CD14-positive monocyte (primary cell): ENCODE results near the gene OR2T4. TPM values are rescaled to one million over a fixed set of nuclear protein-coding genes. Genes with fewer than 3 reads are reported as not detected.
A peak's percentile ranks its signal among the peaks of the same experiment; 100 is the strongest.

Source experiments
- DNase-seq, 3 donors: peaks; one replicate each; pipeline ENCODE4 v3.0.0-alpha.2; 2011 to 2022
- H2AFZ ChIP-seq: 2 replicates; pipeline ENCODE4 v1.6.0; 2012; ENCODE audit warnings: mild to moderate bottlenecking, low read depth, low read length, inconsistent platforms; ENCODE audit not compliant: insufficient read depth, poor library complexity, severe bottlenecking
- H3K27ac ChIP-seq, 2 donors: 1 replicate in 1 of 2; 2 replicates in 1 of 2; pipeline ENCODE4 v1.5.1; 2012 to 2013; ENCODE audit warnings: low read length in 2 of 2, control low read depth in 1 of 2, inconsistent platforms in 1 of 2, low read depth in 1 of 2, mild to moderate bottlenecking in 1 of 2
- H3K27me3 ChIP-seq, 2 donors: one replicate each; pipeline versions ENCODE4 v1.6.0 to v1.6.1; 2011 to 2013; ENCODE audit warnings: low read length in 2 of 2; ENCODE audit not compliant: control insufficient read depth in 2 of 2, insufficient read depth in 2 of 2
- H3K36me3 ChIP-seq, 2 donors: replicated peaks in 1 of 2; 1 replicate in 1 of 2; 2 replicates in 1 of 2; pipeline versions ENCODE4 v1.5.1 to v1.6.1; 2012 to 2013; ENCODE audit warnings: low read length in 2 of 2, control low read depth in 1 of 2, inconsistent platforms in 1 of 2, mild to moderate bottlenecking in 1 of 2; ENCODE audit not compliant: insufficient read depth in 2 of 2, control insufficient read depth in 1 of 2
- H3K4me1 ChIP-seq, 2 donors: 1 replicate in 1 of 2; 2 replicates in 1 of 2; pipeline versions ENCODE4 v1.5.1 to v1.6.1; 2012 to 2013; ENCODE audit warnings: low read length in 2 of 2, control low read depth in 1 of 2, inconsistent platforms in 1 of 2, mild to moderate bottlenecking in 1 of 2, moderate library complexity in 1 of 2; ENCODE audit not compliant: insufficient read depth in 2 of 2, control insufficient read depth in 1 of 2
- H3K4me2 ChIP-seq: replicated peaks from 2 replicates; pipeline ENCODE3; 2012; ENCODE audit warnings: low read length, moderate library complexity, mild to moderate bottlenecking; ENCODE audit not compliant: poor library complexity, severe bottlenecking; ENCODE audit errors: extremely low read depth
- H3K4me3 ChIP-seq, 3 experiments: fragments of 200-600 bp in 1 of 3; sonication (generic) in 1 of 3; replicated peaks in 1 of 3; 1 replicate in 2 of 3; 2 replicates in 1 of 3; pipeline ENCODE4 v1.5.1; 2011 to 2013; ENCODE audit warnings: low read length in 3 of 3, mild to moderate bottlenecking in 3 of 3, control low read depth in 2 of 3, low read depth in 2 of 3, inconsistent platforms in 1 of 3, moderate library complexity in 1 of 3
- H3K79me2 ChIP-seq: 2 replicates; pipeline ENCODE4 v1.6.0; 2012; ENCODE audit warnings: mild to moderate bottlenecking, control low read depth, inconsistent platforms, low read length, moderate library complexity; ENCODE audit not compliant: insufficient read depth
- H3K9ac ChIP-seq: 2 replicates; pipeline ENCODE4 v1.6.0; 2017; ENCODE audit warnings: low read length, mild to moderate bottlenecking; ENCODE audit not compliant: insufficient read depth, poor library complexity, severe bottlenecking
- H3K9me3 ChIP-seq, 2 donors: replicated peaks in 1 of 2; 1 replicate in 1 of 2; 2 replicates in 1 of 2; pipeline versions ENCODE4 v1.5.1 to v1.6.1; 2012 to 2013; ENCODE audit warnings: low read length in 2 of 2, control low read depth in 1 of 2; ENCODE audit not compliant: control insufficient read depth in 1 of 2, insufficient read depth in 1 of 2
- H4K20me1 ChIP-seq: 2 replicates; pipeline ENCODE4 v1.6.0; 2012; ENCODE audit warnings: mild to moderate bottlenecking, low read length, control low read depth, moderate library complexity; ENCODE audit not compliant: insufficient read depth
- H3K27ac Mint-ChIP-seq, 7 donors: one replicate each; pipeline ENCODE4 v1.8.0; 2020; ENCODE audit warnings: mild to moderate bottlenecking in 7 of 7, mixed read lengths in 7 of 7, moderate library complexity in 6 of 7, inconsistent platforms in 2 of 7
- H3K27me3 Mint-ChIP-seq, 3 donors: one replicate each; pipeline ENCODE4 v1.8.0; 2021 to 2022; ENCODE audit warnings: low read depth in 3 of 3, mild to moderate bottlenecking in 3 of 3, mixed read lengths in 3 of 3, moderate library complexity in 3 of 3, inconsistent platforms in 1 of 3
- H3K36me3 Mint-ChIP-seq, 2 donors: one replicate each; pipeline ENCODE4 v1.8.0; 2020; ENCODE audit warnings: mixed read lengths in 2 of 2, inconsistent platforms in 1 of 2, mild to moderate bottlenecking in 1 of 2
- H3K4me1 Mint-ChIP-seq: one replicate; pipeline ENCODE4 v1.8.0; 2020; ENCODE audit warnings: mild to moderate bottlenecking, mixed read lengths
- H3K4me3 Mint-ChIP-seq, 2 donors: one replicate each; pipeline ENCODE4 v1.8.0; 2020; ENCODE audit warnings: mild to moderate bottlenecking in 2 of 2, mixed read lengths in 2 of 2, moderate library complexity in 1 of 2
- H3K9me3 Mint-ChIP-seq, 7 donors: one replicate each; pipeline ENCODE4 v1.8.0; 2020 to 2022; ENCODE audit warnings: mixed read lengths in 7 of 7, mild to moderate bottlenecking in 6 of 7, moderate library complexity in 6 of 7, inconsistent platforms in 2 of 7
- WGBS: methylation state at CpG from one replicate; pipeline ENCODE4 v1.1.5; 2013; ENCODE audit warnings: missing lambda C conversion rate; ENCODE audit not compliant: insufficient coverage; 5-methylcytosine and 5-hydroxymethylcytosine counted together
- intact Hi-C, 2 donors: fragments of 100-400 bp; cut with micrococcal nuclease; formaldehyde crosslinking; loops; one replicate each; pipeline versions ENCODE4 v1.15.0 to v1.15.1; 2023
- polyA plus RNA-seq, 3 donors: library from polyadenylated mRNA; depleted of rRNA in 1 of 3; unstranded in 2 of 3; stranded (reverse) in 1 of 3; fragments of 300-500 nt in 2 of 3; fragments of >200 nt in 1 of 3; fragmentation: Illumina TruSeq in 2 of 3; gene quantifications; 1 replicate in 2 of 3; 2 replicates in 1 of 3; pipeline ENCODE4 v1.2.3, GENCODE V29; 2012 to 2021
- TF ChIP-seq, protein P1 (sequence below): fragments of 200-600 bp; IDR thresholded peaks from one replicate; pipeline ENCODE4 v1.8.0; 2022; ENCODE audit warnings: antibody characterized with exemption, mild to moderate bottlenecking

The OR2T4 gene
- polyA plus RNA-seq, 3 donors: not detected

DNA sequence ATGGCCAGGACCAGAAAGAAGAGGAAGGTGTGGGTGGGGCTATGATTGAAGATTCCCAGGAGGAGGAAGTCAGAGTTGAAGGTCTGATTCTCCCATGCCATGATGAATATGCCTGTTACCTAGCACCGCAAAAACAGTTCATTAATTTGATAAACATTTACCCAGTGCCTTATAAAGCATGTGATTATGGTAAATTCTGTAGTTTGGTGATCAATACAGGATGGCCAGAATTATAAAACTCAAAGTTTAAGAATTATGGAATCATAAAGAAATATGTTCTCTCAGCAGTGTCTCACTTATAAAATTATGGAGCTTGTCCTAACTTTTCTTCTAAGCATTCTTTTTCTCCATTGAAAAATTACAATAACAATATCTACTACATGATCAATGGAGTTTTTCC, 37.0 kb upstream of the OR2T4 start, which contains the start of gene OR2M7:
TSS of gene OR2M7 (minus strand) at position 101 of the 400 bp plus-strand sequence. CDS start at position 101, 0 bp downstream.
- no peak within 1 kb of the TSS for H3K4me3 ChIP-seq
- Mint-ChIP-seq H3K27me3 (peaks cover 0 to 2% (median 0%) of the 10 kb centered on the region in 3 donors), H3K4me3 (no peak within 1 kb of the TSS), H3K4me1 (no peaks in the 10 kb centered on the region), H3K9me3 (peaks cover 0 to 7% (median 3%) of the 10 kb centered on the region in 7 donors), H3K36me3 (no peaks in the 10 kb centered on the region), H3K27ac (peak within 1 kb of the TSS in 1 of 7 donors; percentile 27)
- no CpG with 5 or more reads among the region's 1 CpG for WGBS
- no peaks in the 10 kb centered on the region for H3K36me3 ChIP-seq
- intact Hi-C loops: no loop called here
- TF ChIP-seq, protein P1, sequence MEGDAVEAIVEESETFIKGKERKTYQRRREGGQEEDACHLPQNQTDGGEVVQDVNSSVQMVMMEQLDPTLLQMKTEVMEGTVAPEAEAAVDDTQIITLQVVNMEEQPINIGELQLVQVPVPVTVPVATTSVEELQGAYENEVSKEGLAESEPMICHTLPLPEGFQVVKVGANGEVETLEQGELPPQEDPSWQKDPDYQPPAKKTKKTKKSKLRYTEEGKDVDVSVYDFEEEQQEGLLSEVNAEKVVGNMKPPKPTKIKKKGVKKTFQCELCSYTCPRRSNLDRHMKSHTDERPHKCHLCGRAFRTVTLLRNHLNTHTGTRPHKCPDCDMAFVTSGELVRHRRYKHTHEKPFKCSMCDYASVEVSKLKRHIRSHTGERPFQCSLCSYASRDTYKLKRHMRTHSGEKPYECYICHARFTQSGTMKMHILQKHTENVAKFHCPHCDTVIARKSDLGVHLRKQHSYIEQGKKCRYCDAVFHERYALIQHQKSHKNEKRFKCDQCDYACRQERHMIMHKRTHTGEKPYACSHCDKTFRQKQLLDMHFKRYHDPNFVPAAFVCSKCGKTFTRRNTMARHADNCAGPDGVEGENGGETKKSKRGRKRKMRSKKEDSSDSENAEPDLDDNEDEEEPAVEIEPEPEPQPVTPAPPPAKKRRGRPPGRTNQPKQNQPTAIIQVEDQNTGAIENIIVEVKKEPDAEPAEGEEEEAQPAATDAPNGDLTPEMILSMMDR: no peak
- no peak within 1 kb of the TSS for H3K27ac ChIP-seq
- H4K20me1 ChIP-seq: no peaks in the 10 kb centered on the region
- H3K9me3 ChIP-seq: no peaks in the 10 kb centered on the region
- H3K79me2 ChIP-seq: no peaks in the 10 kb centered on the region
- H3K4me1 ChIP-seq: no peaks in the 10 kb centered on the region
- no peak within 1 kb of the TSS for H3K9ac ChIP-seq
- DNase-seq: no peak
- H3K27me3 ChIP-seq: no peaks in the 10 kb centered on the region
- H3K4me2 ChIP-seq: no peak within 1 kb of the TSS
- H2AFZ ChIP-seq: no peak within 1 kb of the TSS

DNA sequence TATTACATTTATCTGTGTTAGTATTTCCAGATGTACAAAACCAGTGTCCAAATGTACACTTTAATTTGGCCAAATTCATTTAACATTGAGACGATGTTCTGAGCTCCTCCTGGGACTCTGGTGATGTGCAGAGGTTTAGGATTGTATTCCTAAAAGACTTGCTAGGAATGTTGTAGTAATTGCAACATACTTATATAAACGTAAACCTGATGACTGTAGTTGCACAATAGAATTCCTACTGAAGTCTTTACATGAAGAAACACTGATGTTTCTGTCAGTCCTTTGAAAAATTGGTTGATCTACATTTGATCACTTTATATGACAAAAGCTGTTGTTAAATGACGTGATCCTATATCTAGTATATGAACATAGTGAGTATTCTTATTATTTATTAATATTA, 18.0 kb upstream of the OR2T4 start:
- no peak for DNase-seq
- Histone ChIP-seq H3K27ac (no peak overlapping the region), H4K20me1 (no peaks in the 10 kb centered on the region), H2AFZ (no peak overlapping the region), H3K9me3 (peaks cover 0 to 4% of the 10 kb centered on the region in 2 donors), H3K4me2 (no peak overlapping the region), H3K79me2 (no peaks in the 10 kb centered on the region), H3K9ac (no peak overlapping the region), H3K27me3 (no peaks in the 10 kb centered on the region), H3K4me3 (no peak overlapping the region), H3K4me1 (no peaks in the 10 kb centered on the region), H3K36me3 (no peaks in the 10 kb centered on the region)
- Mint-ChIP-seq H3K36me3 (no peaks in the 10 kb centered on the region), H3K4me1 (no peaks in the 10 kb centered on the region), H3K4me3 (no peak overlapping the region), H3K9me3 (peaks cover 0 to 7% (median 1%) of the 10 kb centered on the region in 7 donors), H3K27me3 (peaks cover 0 to 1% (median 0%) of the 10 kb centered on the region in 3 donors), H3K27ac (no peak overlapping the region)
- TF ChIP-seq, protein P1: no peak
- intact Hi-C loops: no loop called here
- WGBS: no CpG with 5 or more reads among the region's 3 CpGs
